Peyer's patch (tissue), 4 donors: ENCODE measurements around the gene HMG20B.

Source experiments
- POLR2A ChIP-seq, 2 donors: fragments of 450-650 bp; IDR thresholded peaks; one replicate each; pipeline ENCODE4 v1.5.1; 2017; ENCODE audit warnings: antibody characterized with exemption in 2 of 2, mild to moderate bottlenecking in 2 of 2, moderate library complexity in 2 of 2
- TF ChIP-seq, protein P1 (sequence below), 6 experiments: fragments of 450-650 bp in 4 of 6; fragments of 200-600 bp in 2 of 6; sonication (generic) in 1 of 6; IDR thresholded peaks; one replicate each; pipeline ENCODE4 v1.5.1; 2017 to 2019; ENCODE audit warnings: antibody characterized with exemption in 6 of 6, mild to moderate bottlenecking in 3 of 6, moderate library complexity in 1 of 6

DNA sequence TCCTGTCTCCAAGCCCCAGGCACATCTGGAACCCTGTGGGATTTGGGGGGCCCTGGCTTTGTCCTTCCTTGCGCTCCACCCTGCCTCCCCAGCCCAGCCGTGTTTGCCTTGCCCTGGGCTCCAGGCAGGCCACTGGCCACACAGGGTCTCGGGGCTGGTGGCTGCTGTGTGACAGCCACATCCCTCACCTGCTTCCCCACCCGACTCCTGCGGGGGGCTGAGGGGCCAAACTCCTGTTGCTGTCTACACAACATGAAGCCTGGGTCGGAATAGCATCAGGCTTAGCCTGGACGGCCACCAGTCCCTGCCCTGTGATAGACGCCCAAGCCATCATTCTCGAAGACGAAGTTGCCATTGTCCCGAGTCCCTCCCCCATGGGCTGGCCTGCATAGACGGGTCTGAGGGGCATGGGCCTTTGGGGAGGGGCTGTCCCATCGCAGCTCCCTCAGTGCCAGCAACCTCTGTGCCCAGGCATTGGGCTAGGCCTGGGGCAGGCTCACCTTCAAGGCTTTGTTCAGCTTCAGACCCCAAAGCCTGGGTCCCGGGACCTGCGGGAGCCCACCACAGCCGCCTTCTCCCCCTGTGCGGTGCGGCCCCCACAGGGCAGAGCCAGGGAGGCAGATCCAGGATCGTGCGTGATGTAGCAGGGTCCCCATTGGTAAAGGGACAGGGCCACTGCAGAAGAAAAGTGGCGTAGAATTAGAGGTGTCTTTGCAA lies 49.2 kb upstream of the HMG20B start:
- TF ChIP-seq, protein P1, sequence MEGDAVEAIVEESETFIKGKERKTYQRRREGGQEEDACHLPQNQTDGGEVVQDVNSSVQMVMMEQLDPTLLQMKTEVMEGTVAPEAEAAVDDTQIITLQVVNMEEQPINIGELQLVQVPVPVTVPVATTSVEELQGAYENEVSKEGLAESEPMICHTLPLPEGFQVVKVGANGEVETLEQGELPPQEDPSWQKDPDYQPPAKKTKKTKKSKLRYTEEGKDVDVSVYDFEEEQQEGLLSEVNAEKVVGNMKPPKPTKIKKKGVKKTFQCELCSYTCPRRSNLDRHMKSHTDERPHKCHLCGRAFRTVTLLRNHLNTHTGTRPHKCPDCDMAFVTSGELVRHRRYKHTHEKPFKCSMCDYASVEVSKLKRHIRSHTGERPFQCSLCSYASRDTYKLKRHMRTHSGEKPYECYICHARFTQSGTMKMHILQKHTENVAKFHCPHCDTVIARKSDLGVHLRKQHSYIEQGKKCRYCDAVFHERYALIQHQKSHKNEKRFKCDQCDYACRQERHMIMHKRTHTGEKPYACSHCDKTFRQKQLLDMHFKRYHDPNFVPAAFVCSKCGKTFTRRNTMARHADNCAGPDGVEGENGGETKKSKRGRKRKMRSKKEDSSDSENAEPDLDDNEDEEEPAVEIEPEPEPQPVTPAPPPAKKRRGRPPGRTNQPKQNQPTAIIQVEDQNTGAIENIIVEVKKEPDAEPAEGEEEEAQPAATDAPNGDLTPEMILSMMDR (IDR thresholded peaks at IDR 0.05), result no peak
- TF ChIP-seq POLR2A (IDR thresholded peaks at IDR 0.05), result no peak
